Right forelimb (tissue), 1 donor: ENCODE data around the gene WFDC2.

Source experiments
- DNase-seq: peaks from one replicate; pipeline ENCODE4 v3.0.0-alpha.2; 2018

WFDC2 gene

GRCh38 chr20:45501600-45501999 is 32.0 kb downstream of the WFDC2 start:
- no peak for DNase-seq

- no peak for DNase-seq
Measured at GRCh38 chr20:45502561-45502960, 33.0 kb downstream of the WFDC2 start.

- no peak for DNase-seq
Measured at GRCh38 chr20:45503403-45503802, 33.9 kb downstream of the WFDC2 start.

- DNase-seq: no peak
Measured at GRCh38 chr20:45506398-45506797, 36.8 kb downstream of the WFDC2 start.

- DNase-seq: no peak
Measured at GRCh38 chr20:45507011-45507820, 37.7 kb downstream of the WFDC2 start.

GRCh38 chr20:45508068-45508886 is 38.7 kb downstream of the WFDC2 start:
- no peak for DNase-seq

- no peak for DNase-seq
Measured at GRCh38 chr20:45509091-45509490, 39.5 kb downstream of the WFDC2 start.

GRCh38 chr20:45510242-45510862 is 40.8 kb downstream of the WFDC2 start:
- DNase-seq: no peak

- DNase-seq: no peak
Measured at GRCh38 chr20:45515147-45515913, 45.8 kb downstream of the WFDC2 start, which contains the start of gene SPINT3. SPINT3 (minus strand) TSS chr20:45515622; CDS start chr20:45515608, 14 bp downstream.

GRCh38 chr20:45518282-45518681 is 48.7 kb downstream of the WFDC2 start:
- no peak for DNase-seq

- no peak for DNase-seq
Measured at GRCh38 chr20:45523821-45524220, 54.3 kb downstream of the WFDC2 start.

- no peak for DNase-seq
Measured at GRCh38 chr20:45527294-45527693, 57.7 kb downstream of the WFDC2 start.
